A673 (cell line): ENCODE measurements around the gene DDAH1. TPM values are rescaled to one million over a fixed set of nuclear protein-coding genes. Genes with fewer than 3 reads are reported as not detected.

Source experiments
- BruUV-seq: library from RNA; stranded (reverse); fragments of 400-500 nt; replicated peaks from 2 replicates; lab custom pipeline; 2021; lab: Mats Ljungman, UMichigan
- CTCF ChIA-PET: fragments of 300-600 bp; sonication (Branson Sonifier 250); formaldehyde crosslinking; loops from one replicate; lab custom pipeline; 2022; ENCODE audit warnings: antibody characterized with exemption; lab: Charles Lee
- POLR2A ChIA-PET: fragments of 300-600 bp; sonication (Branson Sonifier 250); formaldehyde crosslinking; loops from one replicate; lab custom pipeline; 2022; ENCODE audit warnings: antibody characterized with exemption; ENCODE audit not compliant: low non-redundant PET; lab: Charles Lee
- DNase-seq: peaks from one replicate; pipeline ENCODE4 v3.0.0-alpha.2; 2015; ENCODE audit warnings: low spot score
- H3K27ac ChIP-seq: fragments of 200-600 bp; sonication (generic); 2 replicates; pipeline ENCODE4 v1.5.1; 2016; ENCODE audit warnings: mixed run types, low read depth, mild to moderate bottlenecking, mixed read lengths, antibody characterized with exemption, low read length; ENCODE audit not compliant: poor library complexity, severe bottlenecking
- H3K27me3 ChIP-seq: fragments of 200-600 bp; sonication (generic); replicated peaks from 2 replicates; pipeline ENCODE4 v1.6.1; 2017; ENCODE audit warnings: mixed run types, low read depth, mild to moderate bottlenecking, mixed read lengths, antibody characterized with exemption, low read length; ENCODE audit not compliant: insufficient read depth, poor library complexity
- H3K36me3 ChIP-seq: fragments of 200-600 bp; sonication (generic); 2 replicates; pipeline ENCODE4 v1.6.1; 2016; ENCODE audit warnings: mixed run types, mild to moderate bottlenecking, mixed read lengths, antibody characterized with exemption, low read length; ENCODE audit not compliant: insufficient read depth, poor library complexity, severe bottlenecking
- H3K4me1 ChIP-seq: fragments of 200-600 bp; sonication (generic); 2 replicates; pipeline ENCODE4 v1.6.1; 2017; ENCODE audit warnings: mixed run types, mild to moderate bottlenecking, mixed read lengths, antibody characterized with exemption, low read length; ENCODE audit not compliant: insufficient read depth, poor library complexity, severe bottlenecking
- H3K4me3 ChIP-seq: fragments of 200-600 bp; sonication (generic); 2 replicates; pipeline ENCODE4 v1.5.1; 2016; ENCODE audit warnings: low read depth, mixed run types, mild to moderate bottlenecking, mixed read lengths, low read length; ENCODE audit not compliant: poor library complexity, severe bottlenecking
- H3K9me3 ChIP-seq: fragments of 200-600 bp; sonication (generic); 2 replicates; pipeline ENCODE4 v1.6.1; 2016; ENCODE audit warnings: mixed run types, low read depth, mild to moderate bottlenecking, mixed read lengths, antibody characterized with exemption, low read length; ENCODE audit not compliant: poor library complexity, severe bottlenecking
- CTCF ChIP-seq: fragments of 300-800, 200-600 bp; sonication (generic); conservative IDR thresholded peaks from 2 replicates; pipeline ENCODE4 v1.5.1; 2017; ENCODE audit warnings: low read depth, mild to moderate bottlenecking, antibody characterized with exemption, low read length, moderate library complexity, mixed read lengths
- EZH2 ChIP-seq: fragments of 200-600 bp; sonication (generic); IDR thresholded peaks from 2 replicates; pipeline ENCODE4 v1.6.1; 2017; ENCODE audit warnings: borderline replicate concordance, low read depth, mild to moderate bottlenecking, mixed read lengths, antibody characterized with exemption, low read length; ENCODE audit not compliant: poor library complexity, severe bottlenecking
- intact Hi-C: fragments of 100-400 bp; cut with micrococcal nuclease; formaldehyde crosslinking; loops from one replicate; pipeline ENCODE4 v1.10.0; 2022; ENCODE audit not compliant: unreplicated experiment
- total RNA-seq: library from RNA; stranded (reverse); gene quantifications from 2 replicates; pipeline ENCODE4 v1.2.3, GENCODE V29; 2021

DDAH1 gene
- total RNA-seq, 1 experiment from 2014 or later, result 32.5 TPM

- Histone ChIP-seq H3K4me3 (no peak overlapping the region), H3K9me3 (no peaks in the 10 kb centered on the region), H3K4me1 (peaks cover 19% of the 10 kb centered on the region), H3K27ac (no peak overlapping the region), H3K36me3 (no peaks in the 10 kb centered on the region), H3K27me3 (no peaks in the 10 kb centered on the region)
- no TSS peak for BruUV-seq
- TF ChIP-seq CTCF (no peak), EZH2 (no peak)
- intact Hi-C loops, result no loop called here
- ChIA-PET CTCF (no interaction called here), POLR2A (no interaction called here)
- DNase-seq, result no peak
Observed at GRCh38 chr1:85300140-85300539, 164.8 kb downstream of the DDAH1 start.

GRCh38 chr1:85297855-85298629 lies 166.9 kb downstream of the DDAH1 start:
- H3K36me3 ChIP-seq, result no peaks in the 10 kb centered on the region
- ChIA-PET CTCF (interaction anchor here (1.0 to 1.5 kb wide), 2 partner anchors 10 to 38 kb away, joined by 4 to 5 read pairs; partner anchors contain the start of gene C1orf52), POLR2A (no interaction called here)
- no peaks in the 10 kb centered on the region for H3K27me3 ChIP-seq
- peak; percentile 98 for DNase-seq
- no peak for TF ChIP-seq CTCF
- TF ChIP-seq EZH2, result no peak
- H3K27ac ChIP-seq, result peak overlapping the region; percentile 54
- no peaks in the 10 kb centered on the region for H3K9me3 ChIP-seq
- H3K4me3 ChIP-seq, result peak overlapping the region; percentile 20
- intact Hi-C loops, result no loop called here
- peaks cover 19% of the 10 kb centered on the region for H3K4me1 ChIP-seq
- no TSS peak for BruUV-seq

DNA sequence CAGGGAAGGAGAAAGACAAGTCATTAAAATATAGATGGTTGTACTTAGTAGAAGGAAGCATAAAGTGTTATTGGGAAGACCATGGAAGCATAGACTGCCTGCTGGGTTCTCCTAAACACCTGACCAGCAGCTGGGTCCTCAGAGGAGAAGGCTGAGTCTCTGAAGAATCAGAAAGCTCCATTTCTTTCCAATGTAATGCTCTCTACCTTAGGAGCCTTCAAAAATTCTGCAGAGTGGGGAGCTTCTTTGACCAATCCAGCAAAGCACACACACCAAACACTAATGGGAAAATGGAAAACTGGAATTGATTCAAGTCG lies 167.5 kb downstream of the DDAH1 start:
- H3K4me1 ChIP-seq, result peaks cover 19% of the 10 kb centered on the region
- no peaks in the 10 kb centered on the region for H3K27me3 ChIP-seq
- POLR2A ChIA-PET, result no interaction called here
- CTCF ChIA-PET, result interaction anchor here (1.5 kb wide), 1 partner anchor 38 kb away, joined by 4 read pairs; the partner anchor contains the start of gene C1orf52
- DNase-seq, result no peak
- TF ChIP-seq EZH2, result no peak
- no peaks in the 10 kb centered on the region for H3K9me3 ChIP-seq
- intact Hi-C loops, result no loop called here
- peak overlapping the region; percentile 20 for H3K4me3 ChIP-seq
- BruUV-seq, result no TSS peak
- no peaks in the 10 kb centered on the region for H3K36me3 ChIP-seq
- H3K27ac ChIP-seq, result peak overlapping the region; percentile 54
